Right hindlimb (tissue), 1 donor: ENCODE results near the gene SPOCK1.
"Not testable (repeated sequence)": the region's sequence is repeated elsewhere in the genome, so short reads cannot be mapped to it uniquely, and the experiment has no call there.

Experiments used
- DNase-seq: peaks from one replicate; pipeline ENCODE4 v3.0.0-alpha.2; 2018

SPOCK1 gene

DNA sequence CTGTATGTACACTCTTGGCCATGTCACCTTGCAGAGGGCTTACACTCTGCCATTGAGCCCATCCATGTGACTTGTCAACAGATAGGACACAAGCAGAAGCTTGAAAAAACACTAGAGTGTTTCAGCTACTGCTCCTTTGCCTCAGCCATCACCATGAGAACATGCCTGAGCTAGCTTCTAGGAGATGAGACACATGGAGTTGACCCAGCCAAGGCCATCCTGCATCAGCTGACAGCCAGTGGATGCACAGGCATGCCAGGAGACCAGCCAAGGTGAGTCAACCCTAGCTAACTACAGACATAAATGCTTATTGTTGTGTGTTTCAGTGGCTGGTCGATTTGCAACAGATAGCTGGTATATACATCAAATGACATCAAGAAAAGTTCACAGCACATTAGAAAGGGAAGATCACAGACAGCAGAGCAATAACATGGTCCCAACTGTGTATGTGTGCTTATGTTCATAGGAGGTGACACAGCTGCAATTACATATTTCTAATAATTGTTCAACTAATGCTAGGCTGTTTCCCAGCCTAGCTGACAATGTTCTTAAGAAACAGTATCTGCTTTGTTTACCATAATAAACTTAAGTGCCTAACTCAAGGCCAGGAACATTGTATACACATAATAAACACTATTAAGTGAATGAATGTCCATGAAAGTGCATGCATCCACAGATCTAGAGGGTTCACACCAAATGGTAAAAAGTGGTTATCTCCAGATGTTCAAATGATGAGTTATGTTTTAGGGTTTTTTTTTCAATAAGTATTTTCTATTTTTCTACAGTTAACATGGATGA lies 105.7 kb downstream of the SPOCK1 start:
- no peak for DNase-seq

DNA sequence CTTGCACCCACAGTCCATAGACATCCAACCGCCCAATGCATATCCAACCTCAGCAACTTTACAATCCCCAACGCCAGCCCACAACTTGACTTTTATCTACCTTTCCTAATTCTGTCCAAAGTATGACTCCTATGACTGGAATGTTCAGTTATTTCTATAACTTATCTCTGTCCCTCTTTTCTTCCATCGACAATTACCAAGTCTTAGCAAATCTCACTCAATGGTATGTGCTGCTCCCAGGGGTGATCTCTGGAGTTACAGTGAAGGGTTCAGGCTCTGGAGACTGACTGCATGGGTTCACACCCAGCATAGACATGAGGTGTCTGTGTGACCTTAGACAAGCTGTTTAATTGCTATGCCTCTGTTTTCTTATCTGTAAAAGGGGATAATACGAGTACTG lies 106.9 kb downstream of the SPOCK1 start:
- DNase-seq = no peak

- not testable (repeated sequence) for DNase-seq
Measured at GRCh38 chr5:137391044-137391443, 108.1 kb downstream of the SPOCK1 start.

GRCh38 chr5:137389042-137389441 lies 110.1 kb downstream of the SPOCK1 start:
- DNase-seq = no peak

- no peak for DNase-seq
Measured at GRCh38 chr5:137385064-137385463, 114.1 kb downstream of the SPOCK1 start.

DNA sequence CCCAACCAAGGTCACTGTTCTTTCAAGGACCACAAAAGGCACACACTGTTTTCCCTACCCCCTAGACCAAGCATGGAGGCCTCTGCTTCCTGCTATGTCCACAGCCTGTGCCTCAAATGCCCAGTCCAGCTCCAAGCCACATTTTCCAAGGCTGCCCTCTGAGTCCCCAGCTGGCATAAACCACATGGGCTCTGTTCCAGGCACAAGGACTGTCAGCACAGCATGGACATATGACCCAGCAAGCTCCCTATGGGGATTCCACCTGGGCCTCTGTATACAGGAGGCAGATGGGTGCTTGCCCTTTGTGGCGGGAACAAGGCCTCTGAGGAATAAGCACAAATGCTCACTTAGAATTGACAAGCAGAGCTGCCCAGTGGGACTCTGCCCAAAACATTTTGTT lies 115.2 kb downstream of the SPOCK1 start:
- DNase-seq = no peak

DNA sequence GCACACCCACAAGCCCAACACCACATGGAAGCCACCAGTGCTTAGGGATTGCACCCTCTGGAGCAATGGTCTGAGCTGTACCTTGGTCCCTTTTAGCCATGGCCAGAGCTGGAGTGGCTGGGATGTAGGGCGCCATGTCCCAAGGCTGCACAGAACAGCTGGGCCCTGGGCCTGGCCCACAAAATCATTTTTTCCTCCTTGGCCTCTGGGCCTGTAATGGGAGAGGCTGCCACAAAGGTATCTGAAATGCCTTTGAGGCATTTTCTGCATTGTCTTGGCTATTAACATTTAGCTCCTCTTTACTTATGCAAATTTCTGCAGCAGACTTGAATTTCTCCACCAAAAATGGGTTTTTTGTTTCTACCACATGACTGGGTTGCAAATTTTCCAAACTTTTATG lies 117.6 kb downstream of the SPOCK1 start:
- no peak for DNase-seq

GRCh38 chr5:137379555-137380286 lies 119.4 kb downstream of the SPOCK1 start:
- DNase-seq = no peak

- DNase-seq = no peak
Measured at GRCh38 chr5:137375741-137376526, 123.2 kb downstream of the SPOCK1 start.

DNA sequence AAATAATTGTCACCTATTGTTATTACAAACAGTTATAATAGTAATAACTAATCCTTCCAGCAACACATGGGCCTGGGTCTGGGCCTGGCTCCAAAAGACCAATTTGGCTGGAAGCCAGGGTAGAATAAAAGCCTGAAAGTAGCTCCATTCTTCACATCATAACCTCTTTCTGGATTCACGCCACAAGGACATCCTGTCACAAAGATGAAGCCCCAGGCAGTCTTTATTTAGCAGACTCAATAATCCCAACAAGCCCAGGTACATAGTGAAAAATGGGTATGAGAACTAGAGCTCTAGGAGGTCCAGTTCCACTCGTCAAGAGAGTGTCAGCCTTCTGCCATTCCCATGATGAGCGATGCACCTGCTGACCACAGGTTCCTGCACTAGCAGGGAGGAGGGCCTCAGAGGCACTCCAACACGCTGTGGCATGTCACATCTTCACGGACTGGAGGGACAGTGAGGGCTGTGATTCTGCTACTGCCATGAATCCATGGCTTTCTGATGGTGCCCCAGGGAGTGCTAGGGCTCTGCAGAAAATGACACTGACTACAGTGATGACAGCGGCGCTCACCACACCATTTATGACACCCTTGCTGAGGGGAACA lies 124.9 kb downstream of the SPOCK1 start:
- DNase-seq = no peak

- DNase-seq = no peak
Measured at GRCh38 chr5:137372773-137373160, 126.4 kb downstream of the SPOCK1 start.

DNA sequence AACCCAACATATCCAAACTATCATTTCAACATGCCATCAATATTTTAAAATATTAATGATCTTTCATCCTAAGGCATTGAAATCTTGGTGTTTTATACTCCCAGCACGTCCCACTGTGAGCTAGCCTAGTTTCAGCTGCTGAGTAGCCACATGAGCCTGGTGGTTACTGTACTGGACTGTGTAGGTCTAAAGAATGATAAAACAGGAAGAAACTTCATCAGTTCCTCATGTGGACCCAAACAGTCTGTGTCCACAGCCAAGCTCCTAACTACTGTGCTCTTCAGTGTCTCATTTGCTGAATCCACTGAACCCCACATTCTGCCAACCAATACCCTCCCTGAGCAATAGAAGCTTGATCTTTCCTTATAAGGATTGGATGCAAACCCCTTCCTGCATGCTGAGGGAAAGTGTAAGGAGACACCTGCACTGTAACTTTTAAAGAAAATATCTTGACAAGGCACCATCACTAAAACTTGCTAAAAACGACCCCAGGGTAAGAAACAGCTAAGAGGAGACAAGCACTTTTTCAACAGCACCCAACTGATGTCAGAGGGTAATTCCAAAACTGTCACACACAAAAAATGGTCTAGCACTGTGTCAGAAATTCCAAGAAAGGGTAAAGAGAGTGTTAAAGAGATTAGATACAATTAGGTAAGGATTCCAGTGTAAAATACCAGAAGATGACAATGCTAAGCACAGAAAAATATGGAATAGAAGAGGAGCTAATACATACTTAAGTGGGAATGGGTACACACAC lies 126.9 kb downstream of the SPOCK1 start:
- no peak for DNase-seq

- DNase-seq = no peak
Measured at GRCh38 chr5:137370096-137371071, 128.7 kb downstream of the SPOCK1 start.

- DNase-seq = no peak
Measured at GRCh38 chr5:137368651-137369050, 130.5 kb downstream of the SPOCK1 start.

DNA sequence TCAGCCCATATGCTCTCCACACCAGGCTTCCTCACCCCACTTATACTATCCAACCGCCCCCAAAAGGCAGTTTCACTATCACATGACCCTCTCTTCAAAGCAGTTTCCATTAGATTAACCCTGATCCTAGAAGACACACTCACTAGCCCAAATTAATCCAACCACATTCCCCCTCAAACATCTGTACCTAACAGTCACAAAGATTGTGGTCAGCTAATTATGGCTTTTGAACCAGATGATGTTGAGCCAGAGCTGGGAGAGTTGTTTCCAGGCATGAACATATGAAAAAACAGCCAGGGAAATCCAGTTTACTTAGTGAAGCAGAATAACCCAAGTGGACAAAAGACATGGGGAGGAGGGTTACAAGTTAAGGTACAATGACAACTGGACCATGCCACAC lies 131.2 kb downstream of the SPOCK1 start:
- no peak for DNase-seq

- no peak for DNase-seq
Measured at GRCh38 chr5:137366526-137366925, 132.6 kb downstream of the SPOCK1 start.

GRCh38 chr5:137365126-137365865 lies 133.8 kb downstream of the SPOCK1 start:
- DNase-seq = no peak

DNA sequence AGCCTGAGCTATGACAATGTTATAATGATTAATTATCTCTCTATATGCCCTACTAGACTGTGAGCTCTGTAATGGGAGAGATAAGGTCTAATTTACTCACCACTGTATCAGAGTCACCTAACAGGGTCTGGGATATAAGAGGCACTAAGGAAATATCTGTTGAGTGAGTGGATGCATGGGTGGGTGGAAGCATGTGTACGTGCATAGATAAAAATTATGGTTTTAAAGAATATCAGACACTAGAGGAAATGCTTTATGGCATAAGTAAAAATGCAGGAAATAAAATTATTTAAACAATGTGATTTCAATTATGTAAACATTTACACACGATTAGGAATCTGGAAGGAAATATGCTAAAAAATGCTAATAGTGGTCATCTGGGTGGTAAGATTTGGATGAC lies 137.8 kb downstream of the SPOCK1 start:
- no peak for DNase-seq

DNA sequence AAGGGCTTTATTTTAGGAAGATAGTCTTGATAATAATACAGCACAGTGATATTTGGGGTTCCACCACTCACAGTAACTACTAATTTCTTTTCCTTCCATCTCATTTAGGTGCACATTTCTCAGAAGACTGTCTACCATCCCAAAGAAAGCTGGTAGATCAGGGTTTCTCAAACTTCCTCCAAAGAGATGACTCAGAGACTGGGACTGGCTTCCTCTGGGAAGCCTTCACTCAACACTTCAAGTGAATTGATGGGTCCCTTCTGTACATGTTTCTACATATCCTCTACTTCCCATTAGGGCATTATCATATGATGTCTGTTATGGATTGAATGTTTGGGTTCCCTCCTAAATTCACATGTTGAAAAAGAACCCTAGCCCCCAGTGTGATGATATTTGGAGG lies 138.5 kb downstream of the SPOCK1 start:
- no peak for DNase-seq

DNA sequence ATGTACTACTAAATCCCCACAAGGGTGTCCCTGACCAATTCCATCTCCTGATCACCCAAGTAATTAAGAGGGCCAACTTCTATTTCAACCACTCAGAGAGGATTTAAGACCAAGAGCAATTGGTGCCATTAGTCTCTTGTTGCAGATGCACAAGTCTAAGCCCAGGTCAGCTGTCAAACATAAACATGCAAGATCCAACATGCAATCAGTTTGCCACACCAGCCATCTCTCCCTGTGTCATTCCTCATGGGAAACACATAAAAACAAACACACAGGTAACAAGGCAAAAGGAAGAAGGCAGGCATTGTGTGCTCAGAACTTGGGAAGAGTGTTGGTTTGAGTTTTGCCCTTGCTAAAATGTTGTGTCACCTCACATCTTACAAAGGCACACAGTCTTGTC lies 139.2 kb downstream of the SPOCK1 start:
- DNase-seq = no peak
